Measurements from ENCODE around the gene GASK1A.

Gene GASK1A

DNA sequence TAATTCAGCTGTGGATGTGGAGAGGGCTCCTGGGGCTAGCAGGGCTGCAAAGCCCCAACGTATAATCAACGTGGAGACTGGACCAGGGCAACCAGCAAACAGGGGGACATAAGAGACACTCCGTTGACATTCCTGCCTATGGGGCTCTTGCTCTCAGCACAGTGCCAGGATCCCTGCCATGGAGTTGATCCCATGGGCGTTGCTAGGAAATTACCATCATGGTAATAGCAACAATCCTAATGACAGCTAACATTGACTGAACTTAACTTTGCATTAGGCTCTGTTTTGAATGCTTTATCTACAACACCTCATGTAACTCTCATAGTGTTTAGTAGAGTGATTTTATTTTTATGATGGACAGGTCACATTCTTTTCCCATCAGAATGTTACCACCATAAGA, 16.9 kb downstream of the GASK1A start:
- ATAC-seq (ENCODE audit: low read depth): no peak
- Mint-ChIP-seq H3K36me3 (no peaks in the 10 kb centered on the region), H3K27me3 (peaks cover 6% of the 10 kb centered on the region), H3K4me1 (no peaks in the 10 kb centered on the region), H3K27ac (no peak overlapping the region), H3K4me3 (no peak overlapping the region), H3K9me3 (no peaks in the 10 kb centered on the region)
- DNase-seq (ENCODE audit: low spot score in 2 of 2): no peak

DNA sequence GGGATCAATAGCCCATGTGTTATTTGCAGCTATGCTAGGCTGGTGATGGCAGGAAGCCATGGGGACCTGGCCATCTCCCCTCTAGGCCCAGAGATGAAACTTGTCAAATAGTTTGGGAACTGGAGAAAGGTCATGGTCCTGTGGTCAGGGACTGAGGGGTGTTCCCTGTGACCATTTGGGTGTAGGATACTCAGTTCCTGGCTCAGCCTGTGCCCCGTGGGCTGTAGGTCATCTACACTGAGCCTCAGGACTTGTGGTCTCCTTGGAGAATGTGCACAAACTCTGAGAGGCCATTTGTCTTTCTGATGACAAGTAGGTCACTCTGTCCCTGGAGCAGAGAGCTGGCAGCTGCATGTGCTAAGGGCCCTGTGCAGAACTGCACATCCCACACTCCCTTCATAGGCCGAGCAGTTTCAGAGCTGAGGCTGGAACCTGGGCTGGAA, 17.5 kb downstream of the GASK1A start:
- ATAC-seq (ENCODE audit: low read depth): no peak
- DNase-seq (ENCODE audit: low spot score in 2 of 2): no peak
- Mint-ChIP-seq H3K4me1 (no peaks in the 10 kb centered on the region), H3K27me3 (peaks cover 3% of the 10 kb centered on the region), H3K36me3 (no peaks in the 10 kb centered on the region), H3K9me3 (no peaks in the 10 kb centered on the region), H3K27ac (no peak overlapping the region), H3K4me3 (no peak overlapping the region)

DNA sequence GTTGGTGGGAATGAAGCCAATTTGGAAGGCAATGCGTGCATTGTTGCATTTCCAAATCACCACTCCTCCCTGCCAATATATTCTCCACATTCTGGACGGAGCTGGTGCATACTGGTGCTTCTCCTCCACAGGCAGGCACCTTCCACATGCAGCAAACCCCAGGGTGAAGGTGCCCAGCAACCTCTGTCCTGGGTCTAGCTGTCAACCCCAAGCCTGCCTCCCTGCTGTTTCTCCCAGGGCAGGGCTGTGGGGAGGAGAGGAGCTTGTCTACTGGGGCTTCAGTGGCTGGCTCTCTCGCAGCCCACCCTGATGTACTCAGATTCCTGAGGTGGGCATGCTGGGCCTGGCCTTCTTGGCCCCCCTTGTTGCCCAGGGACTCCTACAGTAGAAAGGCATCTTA, 20.1 kb downstream of the GASK1A start:
- Mint-ChIP-seq H3K27me3 (peaks cover 3% of the 10 kb centered on the region), H3K27ac (no peak overlapping the region), H3K36me3 (no peaks in the 10 kb centered on the region), H3K4me3 (no peak overlapping the region), H3K4me1 (no peaks in the 10 kb centered on the region), H3K9me3 (no peaks in the 10 kb centered on the region)
- ATAC-seq (ENCODE audit: low read depth) (no peak), DNase-seq (ENCODE audit: low spot score in 2 of 2) (no peak)

DNA sequence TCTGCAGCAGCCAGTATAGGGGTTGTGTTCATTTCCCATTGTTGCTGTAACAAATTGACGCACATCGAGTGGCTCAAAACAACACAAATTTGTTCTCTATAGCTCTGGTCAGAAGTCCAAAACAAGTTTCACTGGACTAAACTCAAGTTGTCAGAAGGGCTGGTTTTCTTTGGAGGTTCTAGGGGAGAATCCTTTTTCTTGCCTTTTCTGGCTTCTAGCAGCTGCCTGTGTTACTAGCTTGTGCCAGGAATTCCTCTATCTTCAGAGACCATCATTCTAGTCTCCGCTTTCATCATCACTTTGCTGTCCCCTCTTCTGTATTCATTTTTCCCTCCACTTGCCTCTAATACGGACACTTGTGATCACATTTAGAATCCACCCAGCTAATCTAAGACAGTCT, 20.5 kb downstream of the GASK1A start:
- no peaks in the 10 kb centered on the region for H3K36me3 Mint-ChIP-seq
- H3K27me3 Mint-ChIP-seq: peaks cover 3% of the 10 kb centered on the region
- no peaks in the 10 kb centered on the region for H3K9me3 Mint-ChIP-seq
- ATAC-seq (ENCODE audit: low read depth): no peak
- no peak overlapping the region for H3K27ac Mint-ChIP-seq
- no peak overlapping the region for H3K4me3 Mint-ChIP-seq
- DNase-seq (ENCODE audit: low spot score in 2 of 2): no peak
- no peaks in the 10 kb centered on the region for H3K4me1 Mint-ChIP-seq

GRCh38 chr3:43000387-43000786, 21.3 kb downstream of the GASK1A start:
- Mint-ChIP-seq H3K36me3 (no peaks in the 10 kb centered on the region), H3K27ac (no peak overlapping the region), H3K4me1 (no peaks in the 10 kb centered on the region), H3K27me3 (peaks cover 3% of the 10 kb centered on the region), H3K4me3 (no peak overlapping the region), H3K9me3 (no peaks in the 10 kb centered on the region)
- ATAC-seq (ENCODE audit: low read depth) (no peak), DNase-seq (ENCODE audit: low spot score in 2 of 2) (no peak)

- Mint-ChIP-seq H3K36me3 (no peaks in the 10 kb centered on the region), H3K27ac (no peak overlapping the region), H3K4me3 (no peak overlapping the region), H3K4me1 (no peaks in the 10 kb centered on the region), H3K9me3 (no peaks in the 10 kb centered on the region), H3K27me3 (peaks cover 3% of the 10 kb centered on the region)
- no peak for ATAC-seq (ENCODE audit: low read depth)
- no peak for DNase-seq (ENCODE audit: low spot score in 2 of 2)
Observed at GRCh38 chr3:43001094-43001553, 22.0 kb downstream of the GASK1A start.

GRCh38 chr3:43001556-43002121, 22.5 kb downstream of the GASK1A start:
- peaks cover 3% of the 10 kb centered on the region for H3K27me3 Mint-ChIP-seq
- no peak for ATAC-seq (ENCODE audit: low read depth)
- no peak overlapping the region for H3K4me3 Mint-ChIP-seq

DNA sequence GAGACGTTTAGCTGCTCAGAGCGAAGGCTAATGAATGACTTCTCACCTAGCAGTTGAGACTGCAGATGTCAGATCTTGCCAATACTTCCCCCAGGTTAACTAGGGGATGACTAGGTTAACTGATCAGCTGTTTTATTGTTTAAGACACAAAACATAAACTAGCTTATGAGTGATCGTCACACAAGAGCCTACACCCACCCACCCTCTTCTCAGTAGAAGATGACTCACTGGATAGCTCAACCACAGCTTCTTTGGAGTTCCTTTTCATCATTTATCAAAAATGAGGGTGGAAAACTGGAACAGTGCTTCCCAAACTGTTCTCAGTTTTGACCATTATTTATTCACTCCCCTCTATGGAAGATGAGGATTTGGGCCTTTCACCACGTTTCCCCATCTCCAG, 25.2 kb downstream of the GASK1A start:
- Mint-ChIP-seq H3K36me3 (no peaks in the 10 kb centered on the region), H3K9me3 (no peaks in the 10 kb centered on the region), H3K4me1 (no peaks in the 10 kb centered on the region), H3K27ac (no peak overlapping the region), H3K4me3 (no peak overlapping the region), H3K27me3 (peaks cover 3% of the 10 kb centered on the region)
- DNase-seq (ENCODE audit: low spot score in 2 of 2) (no peak), ATAC-seq (ENCODE audit: low read depth) (no peak)

More at GRCh38 chr3:43001556-43002121, 22.5 kb downstream of the GASK1A start:
- DNase-seq (ENCODE audit: low spot score in 2 of 2): no peak
- no peaks in the 10 kb centered on the region for H3K36me3 Mint-ChIP-seq
- no peaks in the 10 kb centered on the region for H3K9me3 Mint-ChIP-seq
- no peak overlapping the region for H3K27ac Mint-ChIP-seq
- no peaks in the 10 kb centered on the region for H3K4me1 Mint-ChIP-seq

DNA sequence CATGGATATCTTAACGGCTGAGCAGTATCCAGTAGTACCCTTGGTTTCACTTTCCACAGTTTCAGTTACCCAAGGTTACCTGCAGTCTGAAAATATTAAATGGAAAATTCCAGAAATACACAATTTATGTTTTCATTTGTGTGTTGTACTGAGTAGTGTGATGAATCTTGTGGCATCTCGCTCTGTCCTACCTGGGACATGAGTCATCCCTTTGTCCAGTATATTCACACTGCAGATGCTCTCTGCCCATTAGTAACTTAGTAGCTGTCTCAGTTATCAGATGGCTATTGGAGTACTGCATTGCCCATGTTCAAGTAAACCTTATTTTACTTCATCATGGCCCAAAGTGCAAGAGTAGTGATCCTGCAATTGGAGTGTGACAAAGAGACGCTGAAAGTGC, 26.1 kb downstream of the GASK1A start:
- Mint-ChIP-seq H3K4me1 (no peaks in the 10 kb centered on the region), H3K27ac (no peak overlapping the region), H3K36me3 (no peaks in the 10 kb centered on the region), H3K4me3 (no peak overlapping the region), H3K9me3 (no peaks in the 10 kb centered on the region), H3K27me3 (peaks cover 2% of the 10 kb centered on the region)
- ATAC-seq (ENCODE audit: low read depth) (no peak), DNase-seq (ENCODE audit: low spot score in 2 of 2) (no peak)

DNA sequence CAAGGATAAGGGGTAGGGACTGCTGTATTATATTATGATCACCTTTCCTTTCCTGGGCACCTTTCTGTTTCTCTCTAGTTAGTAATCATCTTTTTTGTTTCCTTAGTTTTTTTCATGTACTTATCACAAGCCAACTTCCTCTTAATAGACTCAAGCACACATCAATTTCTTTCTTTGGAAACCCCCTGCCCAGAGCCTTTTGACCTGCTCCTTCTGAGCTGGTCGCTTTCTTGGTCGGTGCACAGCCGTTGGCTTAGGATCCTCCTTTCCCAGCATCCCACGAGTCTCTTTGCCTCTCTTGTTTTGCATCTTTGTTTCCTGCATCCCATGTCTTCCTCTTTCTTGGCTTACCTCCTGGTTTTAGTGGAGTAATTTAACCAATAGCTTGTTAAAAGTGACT, 26.9 kb downstream of the GASK1A start:
- Mint-ChIP-seq H3K27me3 (peaks cover 2% of the 10 kb centered on the region), H3K27ac (no peak overlapping the region), H3K9me3 (no peaks in the 10 kb centered on the region), H3K4me1 (no peaks in the 10 kb centered on the region), H3K36me3 (no peaks in the 10 kb centered on the region), H3K4me3 (no peak overlapping the region)
- DNase-seq (ENCODE audit: low spot score in 2 of 2) (no peak), ATAC-seq (ENCODE audit: low read depth) (no peak)

GRCh38 chr3:43006825-43007224, 27.7 kb downstream of the GASK1A start:
- no peak for ATAC-seq (ENCODE audit: low read depth)
- Mint-ChIP-seq H3K4me3 (no peak overlapping the region), H3K9me3 (no peaks in the 10 kb centered on the region)

DNA sequence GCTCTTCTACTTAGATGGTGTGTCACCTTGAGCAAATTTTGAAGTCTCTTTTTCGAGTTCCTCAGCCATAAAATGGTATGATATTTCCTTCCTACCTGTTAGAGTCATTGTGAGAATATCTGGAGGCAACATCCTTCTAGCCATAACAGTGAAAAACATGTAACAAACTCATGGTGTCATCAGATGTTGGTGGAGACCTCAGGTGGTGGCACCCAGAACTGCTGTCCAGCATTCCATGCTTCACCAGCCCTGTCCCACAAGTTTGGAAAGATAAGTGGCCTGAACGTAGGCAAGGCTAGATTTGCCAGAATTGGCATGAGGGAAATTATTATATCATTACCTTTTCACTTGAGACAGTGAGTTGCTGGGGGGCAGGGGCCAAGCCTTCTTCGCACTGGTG, 30.4 kb downstream of the GASK1A start:
- ATAC-seq (ENCODE audit: low read depth) (no peak), DNase-seq (ENCODE audit: low spot score in 2 of 2) (no peak)
- peaks cover 3% of the 10 kb centered on the region for H3K27me3 Mint-ChIP-seq
- H3K4me3 Mint-ChIP-seq: no peak overlapping the region
- H3K36me3 Mint-ChIP-seq: no peaks in the 10 kb centered on the region
- no peak overlapping the region for H3K27ac Mint-ChIP-seq
- H3K4me1 Mint-ChIP-seq: no peaks in the 10 kb centered on the region
- no peaks in the 10 kb centered on the region for H3K9me3 Mint-ChIP-seq

More at GRCh38 chr3:43006825-43007224, 27.7 kb downstream of the GASK1A start:
- H3K36me3 Mint-ChIP-seq: no peaks in the 10 kb centered on the region
- peaks cover 3% of the 10 kb centered on the region for H3K27me3 Mint-ChIP-seq
- H3K27ac Mint-ChIP-seq: no peak overlapping the region
- no peaks in the 10 kb centered on the region for H3K4me1 Mint-ChIP-seq
- DNase-seq (ENCODE audit: low spot score in 2 of 2): no peak

- no peaks in the 10 kb centered on the region for H3K9me3 Mint-ChIP-seq
- H3K4me1 Mint-ChIP-seq: no peaks in the 10 kb centered on the region
- DNase-seq (ENCODE audit: low spot score in 2 of 2) (no peak), ATAC-seq (ENCODE audit: low read depth) (no peak)
- H3K27ac Mint-ChIP-seq: no peak overlapping the region
- H3K36me3 Mint-ChIP-seq: no peaks in the 10 kb centered on the region
- H3K27me3 Mint-ChIP-seq: peaks cover 3% of the 10 kb centered on the region
- no peak overlapping the region for H3K4me3 Mint-ChIP-seq
Observed at GRCh38 chr3:43010638-43011037, 31.5 kb downstream of the GASK1A start.

- ATAC-seq (ENCODE audit: low read depth) (no peak), DNase-seq (ENCODE audit: low spot score in 2 of 2) (no peak)
- H3K27me3 Mint-ChIP-seq: peaks cover 3% of the 10 kb centered on the region
- H3K4me1 Mint-ChIP-seq: no peaks in the 10 kb centered on the region
- H3K9me3 Mint-ChIP-seq: no peaks in the 10 kb centered on the region
- no peak overlapping the region for H3K27ac Mint-ChIP-seq
- no peaks in the 10 kb centered on the region for H3K36me3 Mint-ChIP-seq
- no peak overlapping the region for H3K4me3 Mint-ChIP-seq
Observed at GRCh38 chr3:43011638-43012037, 32.5 kb downstream of the GASK1A start.

- Mint-ChIP-seq H3K36me3 (no peaks in the 10 kb centered on the region), H3K27ac (no peak overlapping the region), H3K4me1 (no peaks in the 10 kb centered on the region), H3K4me3 (no peak overlapping the region), H3K9me3 (no peaks in the 10 kb centered on the region), H3K27me3 (peaks cover 3% of the 10 kb centered on the region)
- ATAC-seq (ENCODE audit: low read depth) (no peak), DNase-seq (ENCODE audit: low spot score in 2 of 2) (no peak)
Observed at GRCh38 chr3:43012174-43012573, 33.1 kb downstream of the GASK1A start.

Measured in memory B cell (primary cell).